Activated T-cell treated with anti-CD3 and anti-CD28 coated beads for 24 hours (primary cell): ENCODE results near the gene MTMR12.
A peak's percentile ranks its signal among the peaks of the same experiment; 100 is the strongest.
"Not testable (repeated sequence)": the region's sequence is repeated elsewhere in the genome, so short reads cannot be mapped to it uniquely, and the experiment has no call there.

Experiments used
- DNase-seq: peaks from one replicate; pipeline ENCODE4 v3.0.0-alpha.2; 2020; ENCODE audit warnings: low read depth

MTMR12 gene

DNA sequence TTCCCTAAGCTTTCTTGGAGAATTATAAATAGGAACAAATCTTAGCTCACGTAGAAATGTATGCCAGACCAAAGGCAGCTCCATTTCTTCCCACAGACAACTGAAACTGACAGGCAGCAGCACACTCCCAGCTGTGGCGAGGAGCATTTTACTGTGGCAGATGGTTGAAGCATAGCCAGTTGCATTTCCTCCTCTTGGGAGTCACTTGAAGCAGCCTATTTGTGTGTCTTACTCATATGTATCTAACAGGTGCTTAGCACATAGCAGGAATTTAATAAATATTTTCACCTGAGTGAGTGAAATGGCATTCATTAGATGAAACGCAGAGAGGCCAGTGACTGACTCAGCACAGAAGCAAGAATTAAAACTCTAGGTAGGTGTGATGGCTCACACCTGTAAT lies 12.3 kb upstream of the MTMR12 start:
- DNase-seq, result no peak

DNA sequence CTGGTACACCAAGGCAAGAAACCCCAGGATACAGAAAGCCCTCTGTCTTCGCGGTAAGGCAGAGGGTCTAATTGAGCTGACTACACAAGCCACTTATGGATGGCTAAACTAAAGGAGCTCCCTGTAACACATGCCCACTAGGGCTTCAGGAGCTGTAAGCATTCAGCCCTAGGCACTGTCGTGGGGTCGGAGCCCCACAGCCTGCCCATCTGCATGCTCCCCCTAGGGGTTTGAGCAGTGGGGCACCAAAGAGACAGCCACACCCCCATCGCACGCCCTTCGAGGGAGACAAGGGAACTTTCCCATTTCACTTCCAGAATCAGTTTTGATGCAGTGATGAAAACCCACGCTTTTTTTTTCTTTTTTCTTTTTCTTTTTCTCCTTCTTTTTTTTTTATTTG lies 11.0 kb upstream of the MTMR12 start:
- no peak for DNase-seq

DNA sequence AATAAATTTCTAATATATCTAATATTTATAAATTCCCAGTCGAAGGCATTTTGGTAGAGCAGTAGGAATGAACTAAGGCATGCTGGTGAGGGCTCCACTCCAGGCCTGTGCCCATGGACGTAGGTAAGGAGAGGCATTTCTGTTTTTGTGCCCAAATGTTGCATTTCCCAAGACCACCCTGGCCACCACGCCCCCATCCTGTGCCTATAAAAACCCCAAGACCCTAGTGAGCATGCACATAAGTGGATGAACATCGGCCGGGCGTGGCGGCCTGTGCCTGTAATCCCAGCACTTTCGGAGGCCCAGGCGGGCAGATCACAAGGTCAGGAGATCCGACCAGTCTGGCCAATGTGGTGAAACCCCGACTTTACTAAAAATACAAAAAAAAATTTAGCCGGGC lies 10.1 kb upstream of the MTMR12 start:
- DNase-seq, result no peak

DNA sequence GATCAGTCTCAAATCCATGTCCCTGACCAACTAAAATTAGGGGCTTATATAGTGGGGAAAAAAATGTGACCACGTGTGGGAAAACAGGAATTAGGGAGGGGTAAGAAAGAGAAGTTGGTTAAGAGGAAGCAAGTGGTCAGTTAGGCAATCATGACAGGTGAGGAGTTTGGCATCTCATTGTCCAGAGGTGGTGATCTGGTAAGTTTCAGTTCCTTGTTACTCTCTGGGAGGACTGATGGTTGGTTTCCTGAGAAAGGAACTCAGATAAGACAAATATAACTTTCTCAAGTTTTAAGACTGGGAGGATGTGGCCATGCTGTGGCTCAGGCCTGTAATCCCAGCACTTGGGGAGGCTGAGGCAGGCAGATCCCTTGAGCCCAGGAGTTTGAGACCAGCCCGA lies 9.0 kb upstream of the MTMR12 start:
- not testable (repeated sequence) for DNase-seq

DNA sequence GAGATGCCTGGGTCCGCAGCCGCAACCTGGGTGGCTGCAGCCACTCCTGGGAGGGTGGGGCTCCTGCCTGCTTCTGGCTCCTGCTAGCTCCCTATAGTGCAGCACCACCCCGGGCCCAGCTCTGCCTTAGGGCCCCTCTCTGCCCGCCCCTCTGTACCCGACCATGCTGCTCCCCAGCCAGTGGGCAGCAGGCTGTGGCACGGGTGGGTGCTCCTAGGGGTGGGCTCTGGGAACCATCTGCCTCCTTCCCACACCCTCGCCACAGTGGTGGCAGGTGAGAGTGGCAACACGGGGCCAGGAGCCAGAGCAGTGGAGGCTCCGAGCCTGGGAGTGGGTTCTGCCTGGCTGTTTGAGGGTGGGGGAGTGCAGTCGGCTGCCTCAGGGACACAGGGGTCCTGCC lies 7.8 kb upstream of the MTMR12 start:
- DNase-seq, result no peak

DNA sequence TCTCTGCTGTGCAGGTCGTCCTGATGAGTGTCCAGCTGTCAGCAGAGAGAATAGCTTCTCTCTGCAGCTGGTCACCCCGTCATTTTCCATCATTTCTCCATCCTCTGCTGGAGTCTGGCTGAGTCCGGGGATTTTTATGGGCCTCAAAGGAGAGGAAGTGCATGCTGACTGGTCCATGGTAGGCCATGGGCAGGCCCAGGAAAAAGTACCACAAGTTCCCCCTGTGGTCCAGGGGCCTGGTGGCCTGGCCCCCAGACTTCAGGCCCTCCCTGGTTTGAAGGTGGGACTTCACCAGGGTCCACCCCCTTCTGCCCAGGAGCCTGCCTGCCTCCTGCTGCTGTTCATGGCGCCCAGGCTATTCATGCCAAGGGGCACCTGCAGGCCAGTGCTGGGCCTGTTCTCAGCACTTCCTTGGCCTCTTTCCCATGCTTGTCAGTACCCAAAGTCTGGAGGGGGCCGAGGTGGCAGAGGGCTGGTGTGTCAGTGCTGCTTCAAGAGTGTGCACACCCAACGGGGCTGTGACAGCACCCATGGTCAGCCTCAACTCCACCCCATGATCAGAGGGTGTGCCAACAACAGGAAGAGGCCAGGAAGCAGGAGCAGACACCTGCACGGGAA lies 7.3 kb upstream of the MTMR12 start:
- no peak for DNase-seq

DNA sequence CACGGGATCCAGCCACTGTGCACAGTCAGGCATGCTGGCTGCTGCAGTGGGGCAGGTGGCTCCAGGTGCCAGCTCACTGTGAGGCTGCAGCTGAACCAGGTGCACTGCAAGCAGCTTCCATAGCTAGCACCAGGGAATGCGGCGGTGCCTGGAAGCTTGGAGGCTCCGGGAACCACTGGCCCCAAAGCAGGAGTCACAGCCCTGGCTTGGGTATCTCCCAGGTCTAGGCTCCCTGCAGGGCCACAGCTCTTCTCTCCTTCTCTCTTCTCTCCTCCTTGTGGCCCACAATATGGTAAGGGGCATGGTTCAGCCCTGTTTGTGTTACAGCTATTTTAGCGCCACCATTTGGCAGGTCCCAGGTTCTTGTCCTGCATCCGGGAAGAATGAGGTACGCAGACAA lies 6.7 kb upstream of the MTMR12 start:
- no peak for DNase-seq

DNA sequence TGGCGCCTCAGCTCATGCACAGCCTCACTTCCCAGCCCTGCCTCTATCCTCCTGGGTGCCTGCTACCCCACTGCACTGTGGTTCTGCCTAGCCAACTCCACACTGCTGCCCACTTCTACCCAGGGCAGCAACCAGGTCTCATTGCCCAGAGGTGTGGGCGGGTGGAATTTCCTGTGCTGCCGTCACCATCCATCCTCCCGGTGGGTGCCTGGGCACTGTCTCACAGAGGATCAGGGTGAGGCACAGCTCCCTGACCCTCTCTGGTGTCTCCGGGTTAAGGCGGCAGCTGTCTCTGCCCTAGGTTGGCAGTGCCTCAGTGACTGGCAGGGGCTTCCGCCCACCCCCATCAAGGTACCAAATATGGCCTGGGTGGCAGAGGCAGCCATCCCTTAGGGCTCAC lies 4.3 kb upstream of the MTMR12 start:
- no peak for DNase-seq

DNA sequence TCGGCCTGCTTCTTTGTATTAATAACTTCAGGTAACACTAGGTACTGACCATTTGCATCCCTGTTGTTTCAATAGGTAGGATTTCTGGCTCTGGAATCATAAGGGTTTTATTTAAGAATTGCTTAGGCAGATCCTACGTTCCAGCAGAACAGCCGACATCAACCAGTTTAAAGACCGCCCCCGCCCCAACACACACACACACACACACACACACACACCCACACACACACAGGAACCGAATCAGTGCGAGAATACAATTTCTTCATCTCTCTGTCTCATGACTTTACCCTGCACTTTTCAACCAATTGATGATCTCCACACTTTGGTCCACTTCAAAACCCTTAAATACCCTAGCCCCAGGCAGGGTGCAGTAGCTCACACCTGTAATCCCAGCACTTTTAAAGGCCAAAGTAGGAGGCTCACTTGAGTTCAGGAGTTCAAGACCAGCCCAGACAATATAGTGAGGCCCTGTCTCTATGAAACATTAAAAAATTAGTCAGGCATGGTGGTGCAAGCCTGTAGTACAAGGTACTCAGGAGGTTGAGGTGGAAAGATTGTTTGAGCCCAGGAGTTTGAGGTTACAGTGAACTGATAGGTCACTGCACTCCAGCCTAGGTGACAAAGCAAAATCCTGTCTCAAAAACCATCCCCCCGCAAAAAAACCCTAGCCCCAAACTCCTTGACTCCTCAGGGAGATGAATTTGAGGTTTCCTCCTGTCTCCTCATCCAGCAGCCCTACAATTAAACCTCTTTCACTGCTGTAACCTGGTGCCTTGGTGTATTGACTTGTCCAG lies 2.7 kb upstream of the MTMR12 start:
- no peak for DNase-seq

DNA sequence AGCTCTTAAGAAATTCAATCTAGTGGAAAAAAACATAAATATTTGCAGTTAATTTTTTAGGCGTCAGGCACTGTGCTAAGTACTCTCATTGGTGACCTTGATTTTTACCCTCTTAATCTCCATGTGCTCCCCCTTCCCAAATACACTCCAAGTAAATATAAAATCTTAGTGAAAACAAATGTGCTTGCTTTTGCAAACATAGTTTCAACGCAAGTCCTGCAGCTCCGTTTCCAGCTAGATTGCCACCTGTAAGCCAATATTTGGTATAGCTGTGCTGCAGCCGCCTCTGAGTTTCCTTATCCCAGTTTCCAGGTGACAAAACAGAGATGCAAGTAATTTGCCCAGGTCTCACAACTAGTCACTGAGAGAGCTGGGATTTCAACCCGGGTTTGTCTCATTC lies 1.9 kb upstream of the MTMR12 start:
- DNase-seq, result no peak

DNA sequence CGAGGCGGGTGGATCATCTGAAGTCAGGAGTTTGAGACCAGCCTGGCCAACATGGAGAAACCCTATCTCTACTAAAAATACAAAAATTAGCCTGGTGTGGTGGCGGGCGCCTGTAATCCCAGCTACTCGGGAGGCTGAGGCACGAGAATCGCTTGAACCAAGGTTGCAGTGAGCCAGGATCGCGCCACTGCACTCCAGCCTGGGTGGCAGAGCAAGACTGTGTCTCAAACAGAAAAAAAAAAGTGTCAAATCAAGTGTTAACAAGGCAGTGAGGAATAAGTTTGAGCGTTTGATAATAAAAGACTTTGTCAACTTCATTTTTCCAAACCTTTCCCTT lies 1.4 kb upstream of the MTMR12 start:
- DNase-seq, result not testable (repeated sequence)

DNA sequence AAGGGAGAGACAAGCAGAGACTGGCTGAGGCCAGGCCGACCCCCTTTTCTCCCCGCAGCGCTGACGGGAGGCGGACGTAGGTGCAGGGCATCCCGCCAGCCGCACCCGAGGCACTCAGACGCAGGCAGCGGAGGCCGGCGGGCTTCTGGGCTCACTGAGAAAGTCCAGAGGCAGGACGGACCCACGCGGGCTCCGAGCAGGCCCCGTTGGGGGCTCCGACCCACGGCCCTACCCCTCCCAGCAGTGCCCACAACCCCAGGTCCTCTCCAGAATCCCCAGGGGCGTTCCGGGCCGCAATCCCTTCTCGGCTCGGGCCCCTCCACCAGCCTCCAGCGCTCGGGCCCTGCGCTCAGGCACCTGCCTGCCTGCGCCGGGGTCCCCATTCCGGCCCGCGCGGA lies 543 bp downstream of the MTMR12 start:
- peak; percentile 21 for DNase-seq

DNA sequence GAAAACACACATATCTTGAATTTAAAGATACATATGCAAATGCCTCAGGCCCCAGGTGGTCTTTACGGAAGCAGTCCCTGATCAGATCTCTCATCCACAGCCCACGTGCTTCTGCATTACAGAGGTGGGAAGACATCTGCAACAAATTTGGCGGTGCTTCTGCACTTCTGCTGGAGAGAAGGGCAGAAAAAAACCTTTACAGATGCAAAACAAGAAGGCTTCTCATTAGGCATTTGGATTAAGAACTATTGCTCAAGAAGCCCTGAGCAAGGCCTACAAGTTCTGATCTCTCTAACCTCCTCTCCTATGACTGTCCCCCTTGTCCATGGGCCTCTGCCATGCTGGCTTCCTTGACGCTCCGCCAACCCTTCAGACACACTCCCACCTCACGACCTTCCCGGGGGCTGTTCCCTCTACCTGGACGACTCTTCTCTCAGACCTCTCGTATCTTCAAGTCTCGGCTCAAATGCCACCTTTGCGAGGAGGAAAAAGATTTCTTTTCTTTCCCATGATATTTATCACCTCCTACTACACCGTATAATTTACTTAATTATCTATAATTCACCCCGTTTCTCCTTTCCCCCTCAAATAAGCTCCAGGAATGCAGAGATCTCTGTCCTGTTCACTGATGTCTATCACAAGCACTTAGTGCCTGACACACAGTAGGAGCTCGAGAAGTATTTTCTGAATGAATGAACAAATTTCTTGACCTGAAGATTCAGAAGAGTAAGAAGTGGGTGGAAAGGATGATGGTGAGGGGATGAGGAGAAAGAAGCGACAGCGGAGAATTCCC lies 1.1 kb downstream of the MTMR12 start:
- DNase-seq, result no peak

DNA sequence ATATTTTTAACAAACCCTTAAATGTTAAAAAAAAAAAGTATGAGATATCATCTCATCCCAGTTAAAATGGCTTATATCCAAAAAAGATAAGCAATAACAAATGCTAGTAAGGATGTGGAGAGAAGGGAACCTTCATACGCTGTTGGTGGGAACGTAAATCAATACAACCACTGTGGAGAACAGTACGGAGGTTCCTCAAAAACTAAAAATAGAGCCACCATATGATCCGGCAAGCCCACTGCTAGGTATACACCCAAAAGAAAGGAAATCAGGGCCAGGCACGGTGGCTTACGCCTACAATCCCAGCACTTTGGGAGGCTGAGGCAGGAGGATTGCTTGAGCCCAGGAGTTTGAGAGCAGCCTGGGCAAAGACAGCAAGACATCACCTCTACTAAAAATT lies 3.0 kb downstream of the MTMR12 start:
- DNase-seq, result no peak

DNA sequence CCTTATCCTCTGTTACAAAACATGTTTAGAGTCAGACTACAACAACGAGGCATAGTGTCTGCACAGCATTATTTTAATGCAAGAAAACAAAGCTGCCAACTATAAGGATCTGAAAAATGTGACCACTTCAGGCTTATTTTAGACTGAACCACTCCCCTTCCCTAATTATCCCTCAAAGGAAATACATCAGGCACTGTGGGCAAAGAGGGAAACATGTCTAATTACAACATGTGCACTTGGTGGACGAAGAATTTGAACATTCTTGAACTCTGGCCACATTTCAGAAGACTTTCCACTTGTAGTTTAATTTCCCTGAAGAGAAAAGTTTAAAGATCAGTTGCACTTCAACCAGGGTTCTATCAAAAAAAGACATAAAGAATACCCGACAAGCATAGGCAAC lies 3.8 kb downstream of the MTMR12 start:
- DNase-seq, result no peak

DNA sequence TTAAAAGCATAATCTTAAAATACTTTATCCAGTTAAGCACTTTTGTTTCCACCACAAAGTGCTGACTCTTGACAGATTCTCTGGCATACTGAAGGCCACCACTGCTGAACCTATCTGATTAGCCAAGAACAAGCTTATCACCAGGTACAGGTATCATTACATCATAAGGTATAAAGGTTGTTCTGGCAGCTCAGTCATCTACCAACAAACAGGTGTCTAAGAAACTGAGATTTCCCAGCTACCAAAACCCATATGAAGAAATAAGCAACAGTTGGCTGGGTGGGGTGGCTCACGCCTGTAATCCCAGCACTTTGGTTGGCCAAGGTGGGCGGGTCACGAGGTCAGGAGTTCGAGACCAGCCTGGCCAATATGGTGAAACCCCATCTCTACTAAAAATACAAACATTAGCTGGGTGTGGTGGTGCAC lies 5.0 kb downstream of the MTMR12 start:
- no peak for DNase-seq

DNA sequence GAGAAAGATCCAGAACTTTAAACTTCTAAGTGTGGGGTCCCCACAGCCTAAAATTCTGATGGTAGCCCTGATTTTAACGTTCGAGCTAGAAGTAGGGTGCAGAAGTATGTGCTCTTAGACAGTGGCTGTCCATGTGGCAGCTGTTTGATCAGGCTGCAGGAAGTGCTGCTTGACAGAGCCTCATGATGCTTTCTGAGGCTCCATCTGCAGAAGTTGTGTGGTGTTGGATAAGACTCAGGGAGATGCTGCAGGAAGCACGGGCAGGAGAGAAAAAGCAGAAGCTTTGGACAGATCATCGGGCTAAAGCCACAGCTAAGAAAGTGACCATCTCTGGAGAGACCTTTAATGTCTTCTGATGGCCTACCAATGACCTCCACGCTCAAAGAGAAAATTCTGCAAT lies 8.1 kb downstream of the MTMR12 start:
- DNase-seq, result no peak

DNA sequence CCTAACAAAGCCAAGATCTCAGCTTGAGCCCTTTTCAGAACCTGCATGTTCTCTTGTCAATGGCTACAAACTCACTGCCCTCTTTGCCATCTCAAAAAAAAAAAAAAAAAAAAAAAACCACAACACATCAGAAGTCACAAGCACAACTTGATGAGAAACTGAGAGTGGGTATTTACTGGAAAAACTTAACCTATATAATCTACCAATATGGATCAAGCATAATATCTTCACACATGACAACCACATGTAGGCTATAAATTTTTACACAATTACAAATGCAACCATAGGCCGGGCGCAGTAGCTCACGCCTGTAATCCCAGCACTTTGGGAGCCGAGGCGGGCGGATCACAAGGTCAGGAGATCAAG lies 9.0 kb downstream of the MTMR12 start:
- DNase-seq, result no peak

DNA sequence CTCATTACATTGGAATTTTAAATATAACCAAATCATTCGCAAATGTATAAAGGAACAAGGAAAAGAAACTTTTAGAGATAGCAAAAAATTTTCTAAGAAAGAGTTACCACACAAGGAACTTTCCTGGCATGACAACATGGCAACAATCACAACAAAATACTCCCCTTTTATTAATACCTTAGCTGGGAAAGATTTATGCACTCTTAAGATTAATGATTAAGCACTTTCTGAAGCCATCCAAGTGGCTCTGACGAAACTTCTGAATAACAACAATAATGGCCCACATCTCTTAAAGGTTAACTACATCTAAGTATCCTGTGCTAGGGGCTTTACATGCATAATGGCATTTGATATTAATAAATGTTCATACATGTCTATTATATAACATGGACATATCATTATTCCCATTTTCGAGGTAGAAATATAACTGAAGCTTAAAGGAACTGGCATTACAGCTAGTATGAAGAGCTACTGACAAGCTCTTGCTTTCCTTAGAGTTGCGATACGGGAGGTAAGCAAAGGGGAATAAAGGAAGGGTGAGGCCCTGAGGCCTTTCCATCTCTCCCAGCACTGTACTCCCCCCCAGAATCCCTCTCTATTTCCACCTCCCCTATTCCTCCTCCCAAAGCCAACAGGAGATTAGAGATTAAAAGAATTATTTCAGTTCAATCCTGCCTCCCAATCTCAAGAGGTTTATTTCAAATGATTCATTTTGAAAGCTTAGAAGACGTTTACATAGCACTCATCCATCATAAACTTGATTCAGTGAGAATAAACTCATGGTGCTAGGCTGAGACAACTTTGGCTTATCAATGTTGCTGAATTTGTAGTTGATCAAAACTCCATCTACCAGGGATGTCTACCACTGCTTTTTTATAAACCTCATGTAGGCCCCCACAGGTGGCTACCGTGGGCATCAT lies 9.6 kb downstream of the MTMR12 start:
- DNase-seq, result no peak

DNA sequence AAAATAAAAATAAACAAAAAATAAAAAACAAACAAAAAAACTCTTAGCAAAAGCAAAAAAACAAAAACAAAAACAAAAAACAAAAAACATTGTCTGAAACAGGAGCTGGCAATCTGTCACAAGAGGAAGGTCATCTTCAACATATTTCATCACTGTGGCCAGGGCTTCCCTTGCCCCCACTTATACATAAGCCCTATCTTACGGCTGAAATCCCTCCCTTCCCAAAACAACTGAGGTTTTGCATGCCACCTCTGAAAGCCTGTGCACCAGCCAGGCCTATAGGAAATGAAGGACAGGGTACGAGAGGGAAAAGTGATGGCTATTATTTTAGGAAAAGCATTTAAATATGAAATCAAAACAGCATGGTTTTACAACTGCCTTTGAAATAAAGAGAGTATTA lies 10.8 kb downstream of the MTMR12 start:
- DNase-seq, result no peak

DNA sequence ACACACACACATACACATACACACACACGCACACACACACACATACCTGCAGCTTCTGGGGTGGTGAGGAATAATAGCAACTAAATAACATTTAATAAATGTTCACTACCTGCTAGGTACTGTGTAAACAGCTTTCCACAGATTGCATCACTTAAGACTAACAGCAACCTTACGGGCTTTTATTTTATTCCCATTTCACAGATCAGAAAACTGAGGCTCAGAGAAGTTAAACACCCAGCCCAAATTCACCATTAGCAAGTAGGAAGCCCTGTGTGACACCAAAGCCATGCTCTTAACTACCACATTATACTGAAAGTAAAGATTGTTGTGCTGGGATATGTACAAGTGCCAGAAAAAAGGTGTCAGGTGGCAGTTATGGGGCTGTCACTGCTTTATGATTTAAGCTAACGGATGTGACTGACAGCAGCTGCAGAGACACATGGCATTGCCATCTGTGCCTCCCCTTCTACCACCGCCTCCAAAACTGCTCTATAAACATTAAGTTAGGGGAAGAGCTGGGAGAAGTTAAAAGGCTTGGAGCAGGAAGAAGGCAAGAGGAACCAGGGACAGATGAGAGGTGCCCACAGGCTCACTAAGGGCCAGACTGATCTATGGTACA lies 13.6 kb downstream of the MTMR12 start:
- no peak for DNase-seq

DNA sequence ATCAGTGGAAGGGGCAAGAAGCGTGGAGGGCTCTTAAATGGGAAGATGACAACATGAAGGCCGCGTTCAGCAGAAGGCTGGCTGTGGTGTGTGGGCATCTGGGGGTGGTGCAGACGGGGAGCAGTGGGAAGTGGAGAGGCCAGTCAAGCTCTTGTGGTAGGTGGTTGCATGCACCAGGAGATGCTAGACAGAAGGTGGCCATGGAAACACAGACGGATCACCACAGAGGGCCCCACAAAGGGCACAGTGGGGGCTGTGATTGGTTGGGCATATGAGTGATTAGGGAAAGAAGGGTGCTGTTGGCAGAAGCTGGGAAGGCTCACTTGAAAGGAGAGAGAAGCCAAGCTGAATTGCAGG lies 14.7 kb downstream of the MTMR12 start:
- no peak for DNase-seq
